GM12891 (cell line): Measurements from ENCODE around the gene SHROOM3.

Source experiments
- PAX5 ChIP-seq: IDR thresholded peaks from 2 replicates; pipeline ENCODE4 v1.6.1; 2011; ENCODE audit warnings: low read length, moderate library complexity, mild to moderate bottlenecking; ENCODE audit not compliant: insufficient read depth, severe bottlenecking
- POLR2A ChIP-seq: IDR thresholded peaks from 2 replicates; pipeline ENCODE4 v1.6.1; 2011; ENCODE audit warnings: low read depth, low read length, control low read depth
- POLR2AphosphoS5 ChIP-seq: IDR thresholded peaks from 2 replicates; pipeline ENCODE4 v1.6.1; 2011; ENCODE audit warnings: low read depth, low read length, control low read depth
- SPI1 ChIP-seq: IDR thresholded peaks from 2 replicates; pipeline ENCODE4 v1.6.1; 2011; ENCODE audit warnings: low read depth, low read length, control low read depth
- TAF1 ChIP-seq: IDR thresholded peaks from 2 replicates; pipeline ENCODE4 v1.6.1; 2011; ENCODE audit warnings: low read depth, low read length, control low read depth

GRCh38 chr4:76410636-76411035 lies 24.4 kb upstream of the SHROOM3 start:
- no peak for TF ChIP-seq POLR2AphosphoS5
- no peak for TF ChIP-seq SPI1
- no peak for TF ChIP-seq POLR2A
- TF ChIP-seq TAF1, result no peak
- no peak for TF ChIP-seq PAX5
